GM19193 (cell line): ENCODE measurements around the gene VIPR1.

ENCODE experiments used
- POLR2A ChIP-seq: IDR thresholded peaks from 4 replicates; pipeline ENCODE4 v1.6.1; 2011; ENCODE audit not compliant: insufficient read depth, insufficient read length; ENCODE audit errors: extremely low read depth

The VIPR1 gene

GRCh38 chr3:42502429-42503250 lies at the start of gene VIPR1:
VIPR1 (plus strand) TSS chr3:42502643; CDS start chr3:42502736, 93 bp downstream.
- no peak for TF ChIP-seq POLR2A

GRCh38 chr3:42456211-42456610 lies 46.2 kb upstream of the VIPR1 start:
- no peak for TF ChIP-seq POLR2A

- no peak for TF ChIP-seq POLR2A
These were observed 43.3 kb upstream of the VIPR1 start for GRCh38 chr3:42459151-42459550.

GRCh38 chr3:42461762-42462161 lies 40.7 kb upstream of the VIPR1 start:
- no peak for TF ChIP-seq POLR2A

DNA sequence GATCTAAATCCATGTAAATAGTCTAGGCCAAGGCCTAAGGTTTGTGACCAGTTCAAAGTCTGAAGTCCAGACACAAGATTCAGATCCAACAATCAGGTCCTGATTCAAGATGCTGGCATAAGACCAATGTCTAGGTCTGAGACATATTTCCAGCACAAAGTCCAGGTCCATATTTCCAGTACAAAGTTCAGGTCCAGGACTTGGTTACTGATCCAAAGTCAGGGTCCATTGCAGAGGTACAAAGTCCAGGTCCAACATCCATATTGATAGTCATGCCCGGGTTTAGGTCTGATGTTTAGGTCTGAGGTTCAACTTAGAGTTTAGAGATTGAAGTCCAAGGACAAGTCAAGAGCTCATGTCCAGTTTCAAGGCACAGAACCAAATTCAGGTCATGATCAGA lies 39.4 kb upstream of the VIPR1 start:
- no peak for TF ChIP-seq POLR2A

GRCh38 chr3:42468111-42468510 lies 34.3 kb upstream of the VIPR1 start:
- no peak for TF ChIP-seq POLR2A

DNA sequence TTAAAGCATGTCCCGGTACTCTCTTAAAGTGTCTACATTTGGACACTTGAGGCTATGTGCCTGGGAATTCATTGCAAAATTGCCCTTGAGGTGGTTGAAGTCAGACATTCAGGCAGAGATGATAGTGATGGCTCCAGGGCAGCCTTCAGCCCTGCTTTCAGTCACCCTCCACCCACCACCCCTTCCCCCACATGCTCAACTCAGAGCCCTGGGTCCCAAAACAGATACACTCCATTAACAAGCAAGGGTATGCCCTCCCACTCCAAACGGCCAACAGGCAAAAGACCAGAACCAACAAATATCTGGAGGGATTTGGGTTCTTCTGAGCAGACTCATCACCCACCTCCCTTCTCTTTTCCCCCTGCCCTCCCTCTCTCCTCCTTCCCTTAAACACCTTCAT lies 29.9 kb upstream of the VIPR1 start:
- no peak for TF ChIP-seq POLR2A

GRCh38 chr3:42473083-42473932 lies 29.1 kb upstream of the VIPR1 start:
- TF ChIP-seq POLR2A = no peak

DNA sequence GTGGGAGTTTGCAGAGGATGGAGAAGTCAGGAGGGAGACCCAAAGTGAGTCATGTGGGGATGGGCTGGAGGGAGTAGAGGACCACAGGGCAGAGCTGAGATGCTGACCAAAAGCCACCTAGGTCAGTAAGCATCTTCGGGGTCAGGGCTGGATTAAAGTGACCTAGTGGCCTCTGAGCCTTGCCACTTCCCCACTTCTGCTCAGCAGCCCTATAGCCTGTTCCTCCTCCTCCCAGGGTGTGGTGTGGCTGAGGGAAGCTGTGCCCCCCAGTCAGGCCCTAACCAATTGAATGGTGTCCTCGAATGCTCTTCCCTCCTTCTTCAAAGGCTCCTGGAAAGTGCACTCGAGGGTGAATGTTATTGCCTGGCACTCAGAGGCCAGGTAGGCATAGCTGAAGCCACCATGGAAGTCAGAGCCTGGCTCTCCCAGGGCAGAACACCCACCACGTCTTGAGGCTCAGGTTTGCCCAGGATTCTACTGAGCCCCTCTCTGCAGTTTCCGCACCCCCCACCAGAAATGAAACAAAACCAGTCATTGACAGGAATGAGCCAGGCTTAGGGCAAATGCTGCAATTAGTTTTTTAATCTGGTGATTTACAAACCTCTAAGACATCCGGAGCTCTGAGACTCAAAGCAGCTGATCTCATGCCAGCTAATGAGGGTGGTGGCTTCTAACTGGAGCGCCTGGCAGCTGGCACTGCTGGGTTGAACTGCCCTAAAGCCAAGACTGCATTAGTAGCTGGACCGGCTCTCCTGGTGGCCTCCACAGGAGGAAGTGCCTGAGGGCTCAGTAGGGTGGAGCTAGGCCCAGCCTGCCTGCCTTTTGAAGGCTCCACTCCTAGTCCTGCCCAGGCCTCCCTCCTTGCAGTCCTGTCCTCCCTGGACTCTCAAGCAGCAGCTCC lies 26.0 kb upstream of the VIPR1 start:
- TF ChIP-seq POLR2A = no peak

GRCh38 chr3:42477696-42478095 lies 24.7 kb upstream of the VIPR1 start:
- no peak for TF ChIP-seq POLR2A

- TF ChIP-seq POLR2A = no peak
These were observed 23.6 kb upstream of the VIPR1 start for GRCh38 chr3:42478830-42479229.

- TF ChIP-seq POLR2A = no peak
These were observed 15.5 kb upstream of the VIPR1 start for GRCh38 chr3:42486814-42487565.

- no peak for TF ChIP-seq POLR2A
These were observed 13.8 kb upstream of the VIPR1 start for GRCh38 chr3:42488687-42489086.
